B cell (primary cell): ENCODE results near the gene FLT1. TPM values are rescaled to one million over a fixed set of nuclear protein-coding genes. Genes with fewer than 3 reads are reported as not detected.

ENCODE experiments used
- ATAC-seq: fragments of 200-7000 bp; cut with Tn5 transposase; one replicate; pipeline ENCODE4 v1.10.0; 2021; ENCODE audit warnings: low read depth, mild to moderate bottlenecking, moderate number of reproducible peaks, moderate library complexity
- CTCF ChIA-PET: fragments of 350-600 bp; sonication (Branson Sonifier 250); formaldehyde crosslinking; loops from one replicate; lab custom pipeline; 2021; ENCODE audit warnings: antibody characterized with exemption, inconsistent platforms; lab: Charles Lee
- POLR2A ChIA-PET: fragments of 350-600 bp; sonication (Branson Sonifier 250); formaldehyde crosslinking; loops from one replicate; lab custom pipeline; 2021; ENCODE audit warnings: antibody characterized with exemption; lab: Charles Lee
- DNase-seq: peaks from one replicate; pipeline ENCODE4 v3.0.0; 2013
- H2AFZ ChIP-seq: 2 replicates; pipeline ENCODE4 v1.6.1; 2012; ENCODE audit warnings: mild to moderate bottlenecking, low read depth, low read length; ENCODE audit not compliant: insufficient read depth, poor library complexity, severe bottlenecking
- H3K27ac ChIP-seq, 2 donors: 1 replicate in 1 of 2; 2 replicates in 1 of 2; pipeline ENCODE4 v1.5.1; 2012 to 2013; ENCODE audit warnings: low read length in 2 of 2, mild to moderate bottlenecking in 2 of 2, moderate library complexity in 1 of 2
- H3K27me3 ChIP-seq, 4 experiments: fragments of 200-600 bp in 1 of 4; sonication (generic) in 1 of 4; replicated peaks in 1 of 4; 1 replicate in 2 of 4; 2 replicates in 2 of 4; pipeline versions ENCODE4 v1.6.1 to v1.7.0; 2013 to 2016; ENCODE audit warnings: low read length in 3 of 4, mild to moderate bottlenecking in 2 of 4, mixed read lengths in 1 of 4, moderate library complexity in 1 of 4; ENCODE audit not compliant: insufficient read depth in 4 of 4, control insufficient read depth in 3 of 4; ENCODE audit errors: control extremely low read depth in 1 of 4
- H3K36me3 ChIP-seq, 2 experiments: replicated peaks in 1 of 2; 1 replicate in 1 of 2; 2 replicates in 1 of 2; pipeline versions ENCODE4 v1.6.1 to v1.7.1; 2013; ENCODE audit warnings: low read length in 1 of 2; ENCODE audit not compliant: insufficient read depth in 2 of 2, control insufficient read depth in 1 of 2; ENCODE audit errors: control extremely low read depth in 1 of 2, extremely low read depth in 1 of 2
- H3K4me1 ChIP-seq, 2 donors: fragments of 200-600 bp in 1 of 2; sonication (generic) in 1 of 2; 1 replicate in 1 of 2; 2 replicates in 1 of 2; pipeline versions ENCODE4 v1.5.1 to v1.6.1; 2013 to 2017; ENCODE audit warnings: low read length in 2 of 2; ENCODE audit not compliant: control insufficient read depth in 2 of 2, insufficient read depth in 2 of 2
- H3K4me2 ChIP-seq: replicated peaks from 2 replicates; pipeline ENCODE3; 2012; ENCODE audit warnings: mild to moderate bottlenecking, low read depth, low read length; ENCODE audit not compliant: poor library complexity, severe bottlenecking
- H3K4me3 ChIP-seq, 5 experiments: fragments of 200-600 bp in 1 of 5; sonication (generic) in 1 of 5; 1 replicate in 3 of 5; 2 replicates in 2 of 5; pipeline versions ENCODE4 v1.5.1 to v1.7.0; 2011 to 2016; ENCODE audit warnings: low read length in 4 of 5, mild to moderate bottlenecking in 4 of 5, low read depth in 2 of 5, control low read depth in 1 of 5, moderate library complexity in 1 of 5; ENCODE audit not compliant: insufficient read depth in 1 of 5; ENCODE audit errors: control extremely low read depth in 1 of 5, extremely low read depth in 1 of 5
- H3K79me2 ChIP-seq: fragments of 200-600 bp; sonication (generic); one replicate; pipeline ENCODE4 v1.6.0; 2016; ENCODE audit warnings: low read length; ENCODE audit not compliant: control insufficient read depth, insufficient read depth
- H3K9ac ChIP-seq: fragments of 200-600 bp; sonication (generic); 2 replicates; pipeline ENCODE4 v1.6.1; 2017; ENCODE audit warnings: mild to moderate bottlenecking, low read length, moderate library complexity
- H3K9me3 ChIP-seq, 3 donors: one replicate each; pipeline versions ENCODE4 v1.6.1 to v1.7.1; 2013; ENCODE audit warnings: low read length in 2 of 3; ENCODE audit not compliant: control insufficient read depth in 2 of 3, insufficient read depth in 1 of 3; ENCODE audit errors: control extremely low read depth in 1 of 3
- H4K20me1 ChIP-seq: 2 replicates; pipeline ENCODE4 v1.6.0; 2012; ENCODE audit warnings: mild to moderate bottlenecking, low read length; ENCODE audit not compliant: insufficient read depth, control insufficient read depth, poor library complexity, severe bottlenecking
- H3K27ac Mint-ChIP-seq: one replicate; pipeline ENCODE4 v1.8.0; 2021; ENCODE audit warnings: mixed read lengths
- H3K27me3 Mint-ChIP-seq: one replicate; pipeline ENCODE4 v1.8.0; 2021; ENCODE audit warnings: mixed read lengths
- H3K4me1 Mint-ChIP-seq: one replicate; pipeline ENCODE4 v1.8.0; 2021; ENCODE audit warnings: mixed read lengths
- H3K4me3 Mint-ChIP-seq: one replicate; pipeline ENCODE4 v1.8.0; 2021; ENCODE audit warnings: mixed read lengths
- H3K9me3 Mint-ChIP-seq: one replicate; pipeline ENCODE4 v1.8.0; 2022; ENCODE audit warnings: mixed read lengths; ENCODE audit not compliant: insufficient read depth
- CTCF ChIP-seq: fragments of 200-600 bp; IDR thresholded peaks from one replicate; pipeline ENCODE4 v1.8.0; 2022; ENCODE audit warnings: antibody characterized with exemption, mild to moderate bottlenecking
- EZH2 ChIP-seq: IDR thresholded peaks from 2 replicates; pipeline ENCODE4 v1.6.1; 2012; ENCODE audit warnings: borderline replicate concordance, low read depth, mild to moderate bottlenecking, moderate library complexity, low read length; ENCODE audit not compliant: insufficient read depth, poor library complexity, severe bottlenecking
- WGBS: methylation state at CpG from one replicate; pipeline ENCODE4 v1.1.5; 2013; ENCODE audit warnings: missing lambda C conversion rate; ENCODE audit not compliant: insufficient coverage; 5-methylcytosine and 5-hydroxymethylcytosine counted together
- intact Hi-C: fragments of 100-400 bp; cut with micrococcal nuclease; formaldehyde crosslinking; loops from one replicate; pipeline ENCODE4 v1.10.0; 2022
- polyA plus RNA-seq: library from polyadenylated mRNA; depleted of rRNA; stranded (reverse); fragments of >200 nt; gene quantifications from 2 replicates; pipeline ENCODE4 v1.2.3, GENCODE V29; 2012
- total RNA-seq, 2 donors: library from RNA; stranded (reverse); fragments of 120-200 nt in 1 of 2; gene quantifications; 1 replicate in 1 of 2; 2 replicates in 1 of 2; pipeline versions ENCODE4 v1.2.3 to v1.2.4, GENCODE V29; 2013 to 2022

Gene FLT1
- total and polyA plus RNA-seq, 2 donors (not counting 1 experiment from before 2014, with no cell fraction given): 1.1 to 1.2 TPM

- H3K4me2 ChIP-seq: peak overlapping the region; percentile 40
- Mint-ChIP-seq H3K9me3 (no peaks in the 10 kb centered on the region), H3K27me3 (peaks cover 9% of the 10 kb centered on the region), H3K27ac (no peak overlapping the region), H3K4me3 (no peak overlapping the region), H3K4me1 (peaks cover 21% of the 10 kb centered on the region)
- H3K27me3 ChIP-seq: no peaks in the 10 kb centered on the region
- POLR2A ChIA-PET: no interaction called here
- whole genome bisulfite sequencing: 13% methylated on average over 3 of the region's 8 CpGs
- H4K20me1 ChIP-seq: no peaks in the 10 kb centered on the region
- no peak overlapping the region for H3K27ac ChIP-seq
- H3K79me2 ChIP-seq: no peaks in the 10 kb centered on the region
- ATAC-seq (no peak), DNase-seq (no peak)
- TF ChIP-seq EZH2: no peak
- CTCF ChIA-PET: no interaction called here
- no peak overlapping the region for H3K9ac ChIP-seq
- peaks cover 0 to 4% of the 10 kb centered on the region in 2 experiments for H3K36me3 ChIP-seq
- H2AFZ ChIP-seq: peak overlapping the region; percentile 27
- H3K4me3 ChIP-seq: no peak overlapping the region
- intact Hi-C loops: no loop called here
- H3K9me3 ChIP-seq: no peaks in the 10 kb centered on the region
- peaks cover 8 to 10% of the 10 kb centered on the region in 2 donors for H3K4me1 ChIP-seq
Observed at GRCh38 chr13:28408235-28408848, 86.6 kb downstream of the FLT1 start.

GRCh38 chr13:28406733-28407266, 88.1 kb downstream of the FLT1 start:
- Histone ChIP-seq H4K20me1 (no peaks in the 10 kb centered on the region), H3K9ac (no peak overlapping the region), H3K79me2 (no peaks in the 10 kb centered on the region), H3K27ac (no peak overlapping the region), H3K4me2 (no peak overlapping the region), H3K9me3 (no peaks in the 10 kb centered on the region), H3K4me1 (peaks cover 8 to 13% of the 10 kb centered on the region in 2 donors), H2AFZ (no peak overlapping the region), H3K27me3 (no peaks in the 10 kb centered on the region), H3K36me3 (peaks cover 0 to 4% of the 10 kb centered on the region in 2 experiments), H3K4me3 (no peak overlapping the region)
- ChIA-PET CTCF (no interaction called here), POLR2A (no interaction called here)
- Mint-ChIP-seq H3K4me3 (no peak overlapping the region), H3K27ac (no peak overlapping the region), H3K9me3 (no peaks in the 10 kb centered on the region), H3K27me3 (peaks cover 8% of the 10 kb centered on the region), H3K4me1 (peaks cover 20% of the 10 kb centered on the region)
- WGBS: 84% methylated on average over 8 of the region's 13 CpGs
- DNase-seq (no peak), ATAC-seq (no peak)
- TF ChIP-seq EZH2 (no peak), CTCF (no peak)
- intact Hi-C loops: no loop called here
